Neural cell (in vitro differentiated cells): ENCODE results near the gene CCDC9. TPM values are rescaled to one million over a fixed set of nuclear protein-coding genes. Genes with fewer than 3 reads are reported as not detected.

Experiments used
- H2AFZ ChIP-seq: fragments of 200-600, 300-800 bp; sonication (generic), shearing (Covaris generic); 2 replicates; pipeline ENCODE4 v1.6.0; 2014; ENCODE audit warnings: low read depth, mild to moderate bottlenecking, antibody characterized with exemption, low read length, moderate library complexity
- H3F3A ChIP-seq: fragments of 200-600 bp; shearing (Covaris generic); 2 replicates; pipeline ENCODE4 v1.6.1; 2016; ENCODE audit warnings: mild to moderate bottlenecking, moderate library complexity, mixed read lengths, antibody characterized with exemption, low read length; ENCODE audit not compliant: insufficient read depth, poor library complexity, severe bottlenecking
- H3K27ac ChIP-seq: fragments of 200-600, 300-800 bp; sonication (generic), shearing (Covaris generic); 2 replicates; pipeline ENCODE4 v1.5.1; 2014; ENCODE audit warnings: mild to moderate bottlenecking, low read length, moderate library complexity
- H3K27me3 ChIP-seq: fragments of 300-800, 200-600 bp; sonication (generic), shearing (Covaris generic); 2 replicates; pipeline ENCODE4 v1.6.0; 2014; ENCODE audit warnings: mild to moderate bottlenecking, low read depth, low read length, moderate library complexity; ENCODE audit not compliant: insufficient read depth
- H3K36me3 ChIP-seq: fragments of 300-800, 200-600 bp; sonication (generic), shearing (Covaris generic); 2 replicates; pipeline ENCODE4 v1.5.1; 2014; ENCODE audit warnings: mild to moderate bottlenecking, antibody characterized with exemption, low read length, moderate library complexity; ENCODE audit not compliant: insufficient read depth
- H3K4me2 ChIP-seq: fragments of 300-800, 200-600 bp; sonication (generic), shearing (Covaris generic); 2 replicates; pipeline ENCODE4 v1.6.0; 2014; ENCODE audit warnings: mild to moderate bottlenecking, low read length
- H3K4me3 ChIP-seq: fragments of 300-800, 200-600 bp; sonication (generic), shearing (Covaris generic); 2 replicates; pipeline ENCODE4 v1.5.1; 2014; ENCODE audit warnings: mild to moderate bottlenecking, low read length, moderate library complexity
- H3K79me2 ChIP-seq: fragments of 200-600 bp; shearing (Covaris generic); replicated peaks from 2 replicates; pipeline ENCODE4 v1.6.0; 2014; ENCODE audit warnings: mild to moderate bottlenecking, low read length, moderate library complexity; ENCODE audit not compliant: insufficient read depth
- H3K9ac ChIP-seq: fragments of 300-800, 200-600 bp; sonication (generic), shearing (Covaris generic); 2 replicates; pipeline ENCODE4 v1.6.1; 2016; ENCODE audit warnings: mild to moderate bottlenecking, low read length, mixed read lengths
- H3K9me2 ChIP-seq: fragments of 200-600 bp; shearing (Covaris generic); 2 replicates; pipeline ENCODE4 v1.6.1; 2016; ENCODE audit warnings: mild to moderate bottlenecking, low read length, mixed read lengths; ENCODE audit not compliant: insufficient read depth
- H3K9me3 ChIP-seq: fragments of 200-600, 300-800 bp; sonication (generic), shearing (Covaris generic); 2 replicates; pipeline ENCODE4 v1.6.1; 2016; ENCODE audit warnings: mild to moderate bottlenecking, mixed run types, low read length, moderate library complexity, mixed read lengths
- H4K20me1 ChIP-seq: fragments of 200-600 bp; shearing (Covaris generic); 2 replicates; pipeline ENCODE4 v1.6.1; 2016; ENCODE audit warnings: mild to moderate bottlenecking, mixed run types; ENCODE audit not compliant: insufficient read depth
- EP300 ChIP-seq: fragments of 450-650 bp; conservative IDR thresholded peaks from 2 replicates; pipeline ENCODE4 v1.6.1; 2014; ENCODE audit warnings: antibody characterized with exemption, mild to moderate bottlenecking, moderate library complexity; ENCODE audit not compliant: poor library complexity, severe bottlenecking
- EZH2 ChIP-seq: fragments of 200-600, 300-800 bp; shearing (Covaris generic), sonication (generic); IDR thresholded peaks from 2 replicates; pipeline ENCODE4 v1.6.1; 2014; ENCODE audit warnings: antibody characterized with exemption, low read length, borderline replicate concordance, mild to moderate bottlenecking; ENCODE audit not compliant: insufficient read depth, poor library complexity, severe bottlenecking
- MXI1 ChIP-seq: fragments of 450-650 bp; conservative IDR thresholded peaks from 2 replicates; pipeline ENCODE4 v1.6.1; 2014; ENCODE audit warnings: antibody characterized with exemption, mild to moderate bottlenecking; ENCODE audit not compliant: poor library complexity, severe bottlenecking
- POLR2AphosphoS5 ChIP-seq: IDR thresholded peaks from 2 replicates; pipeline ENCODE4 v1.6.1; 2012
- RAD21 ChIP-seq: fragments of 450-650 bp; conservative IDR thresholded peaks from 2 replicates; pipeline ENCODE4 v1.6.1; 2014; ENCODE audit warnings: antibody characterized with exemption, mild to moderate bottlenecking, moderate library complexity
- SMC3 ChIP-seq: fragments of 450-650 bp; conservative IDR thresholded peaks from 2 replicates; pipeline ENCODE4 v1.6.1; 2014; ENCODE audit warnings: antibody characterized with exemption, mild to moderate bottlenecking, moderate library complexity; ENCODE audit not compliant: poor library complexity
- TAF1 ChIP-seq: IDR thresholded peaks from 2 replicates; pipeline ENCODE4 v1.6.1; 2012; ENCODE audit warnings: low read depth
- polyA plus RNA-seq: library from polyadenylated mRNA; depleted of rRNA; stranded (reverse); fragments of >200 nt; gene quantifications from 2 replicates; pipeline ENCODE4 v1.2.3, GENCODE V29; 2014
- TF ChIP-seq, protein P1 (sequence below): IDR thresholded peaks from 2 replicates; pipeline ENCODE4 v1.6.1; 2012; ENCODE audit warnings: borderline replicate concordance
- TF ChIP-seq, protein P2 (sequence below): fragments of 450-650 bp; IDR thresholded peaks from 2 replicates; pipeline ENCODE4 v1.5.1; 2014; ENCODE audit warnings: antibody characterized with exemption, mild to moderate bottlenecking, moderate library complexity; ENCODE audit not compliant: poor library complexity, severe bottlenecking

Gene CCDC9
- polyA plus RNA-seq, 1 donor from 2014 or later: 2.1 TPM

DNA sequence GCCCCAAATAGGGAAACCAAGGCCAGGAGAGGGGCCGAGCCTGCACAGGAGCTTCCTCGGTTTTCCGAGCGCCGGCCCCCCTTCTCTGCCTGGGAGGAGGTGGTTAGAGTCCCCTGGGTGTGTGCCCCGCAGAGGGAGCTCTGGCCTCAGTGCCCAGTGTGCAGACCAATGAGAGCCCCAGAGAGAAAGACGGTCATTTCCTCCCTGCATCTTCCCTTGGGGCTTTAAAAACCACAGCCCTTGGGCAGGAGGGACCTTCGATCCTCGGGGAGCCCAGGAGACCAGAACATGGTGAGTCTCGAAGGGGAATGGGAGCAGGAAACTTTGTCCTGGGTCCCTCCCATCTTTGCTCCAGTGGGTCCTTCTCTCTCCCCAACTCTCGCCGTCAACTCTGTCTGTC, 53.3 kb downstream of the CCDC9 start, which contains the start of gene C5AR1:
Gene C5AR1 (plus strand): TSS at position 254 of the 400 bp plus-strand sequence. CDS start 35 bp downstream, at position 289.
- Histone ChIP-seq H3K4me2 (no peak within 1 kb of the TSS), H3K36me3 (no peaks in the 10 kb centered on the region), H3F3A (no peaks in the 10 kb centered on the region), H3K27ac (no peak within 1 kb of the TSS), H3K9me3 (no peaks in the 10 kb centered on the region), H2AFZ (no peak within 1 kb of the TSS), H3K9ac (no peak within 1 kb of the TSS), H3K4me3 (no peak within 1 kb of the TSS), H3K79me2 (no peaks in the 10 kb centered on the region), H3K27me3 (no peaks in the 10 kb centered on the region), H4K20me1 (no peaks in the 10 kb centered on the region), H3K9me2 (no peaks in the 10 kb centered on the region)
- TF ChIP-seq SMC3: no peak
- TF ChIP-seq POLR2AphosphoS5: no peak
- TF ChIP-seq TAF1: no peak
- TF ChIP-seq RAD21: no peak
- TF ChIP-seq, protein P1, sequence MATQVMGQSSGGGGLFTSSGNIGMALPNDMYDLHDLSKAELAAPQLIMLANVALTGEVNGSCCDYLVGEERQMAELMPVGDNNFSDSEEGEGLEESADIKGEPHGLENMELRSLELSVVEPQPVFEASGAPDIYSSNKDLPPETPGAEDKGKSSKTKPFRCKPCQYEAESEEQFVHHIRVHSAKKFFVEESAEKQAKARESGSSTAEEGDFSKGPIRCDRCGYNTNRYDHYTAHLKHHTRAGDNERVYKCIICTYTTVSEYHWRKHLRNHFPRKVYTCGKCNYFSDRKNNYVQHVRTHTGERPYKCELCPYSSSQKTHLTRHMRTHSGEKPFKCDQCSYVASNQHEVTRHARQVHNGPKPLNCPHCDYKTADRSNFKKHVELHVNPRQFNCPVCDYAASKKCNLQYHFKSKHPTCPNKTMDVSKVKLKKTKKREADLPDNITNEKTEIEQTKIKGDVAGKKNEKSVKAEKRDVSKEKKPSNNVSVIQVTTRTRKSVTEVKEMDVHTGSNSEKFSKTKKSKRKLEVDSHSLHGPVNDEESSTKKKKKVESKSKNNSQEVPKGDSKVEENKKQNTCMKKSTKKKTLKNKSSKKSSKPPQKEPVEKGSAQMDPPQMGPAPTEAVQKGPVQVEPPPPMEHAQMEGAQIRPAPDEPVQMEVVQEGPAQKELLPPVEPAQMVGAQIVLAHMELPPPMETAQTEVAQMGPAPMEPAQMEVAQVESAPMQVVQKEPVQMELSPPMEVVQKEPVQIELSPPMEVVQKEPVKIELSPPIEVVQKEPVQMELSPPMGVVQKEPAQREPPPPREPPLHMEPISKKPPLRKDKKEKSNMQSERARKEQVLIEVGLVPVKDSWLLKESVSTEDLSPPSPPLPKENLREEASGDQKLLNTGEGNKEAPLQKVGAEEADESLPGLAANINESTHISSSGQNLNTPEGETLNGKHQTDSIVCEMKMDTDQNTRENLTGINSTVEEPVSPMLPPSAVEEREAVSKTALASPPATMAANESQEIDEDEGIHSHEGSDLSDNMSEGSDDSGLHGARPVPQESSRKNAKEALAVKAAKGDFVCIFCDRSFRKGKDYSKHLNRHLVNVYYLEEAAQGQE: no peak
- TF ChIP-seq EP300: no peak
- TF ChIP-seq, protein P2, sequence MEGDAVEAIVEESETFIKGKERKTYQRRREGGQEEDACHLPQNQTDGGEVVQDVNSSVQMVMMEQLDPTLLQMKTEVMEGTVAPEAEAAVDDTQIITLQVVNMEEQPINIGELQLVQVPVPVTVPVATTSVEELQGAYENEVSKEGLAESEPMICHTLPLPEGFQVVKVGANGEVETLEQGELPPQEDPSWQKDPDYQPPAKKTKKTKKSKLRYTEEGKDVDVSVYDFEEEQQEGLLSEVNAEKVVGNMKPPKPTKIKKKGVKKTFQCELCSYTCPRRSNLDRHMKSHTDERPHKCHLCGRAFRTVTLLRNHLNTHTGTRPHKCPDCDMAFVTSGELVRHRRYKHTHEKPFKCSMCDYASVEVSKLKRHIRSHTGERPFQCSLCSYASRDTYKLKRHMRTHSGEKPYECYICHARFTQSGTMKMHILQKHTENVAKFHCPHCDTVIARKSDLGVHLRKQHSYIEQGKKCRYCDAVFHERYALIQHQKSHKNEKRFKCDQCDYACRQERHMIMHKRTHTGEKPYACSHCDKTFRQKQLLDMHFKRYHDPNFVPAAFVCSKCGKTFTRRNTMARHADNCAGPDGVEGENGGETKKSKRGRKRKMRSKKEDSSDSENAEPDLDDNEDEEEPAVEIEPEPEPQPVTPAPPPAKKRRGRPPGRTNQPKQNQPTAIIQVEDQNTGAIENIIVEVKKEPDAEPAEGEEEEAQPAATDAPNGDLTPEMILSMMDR: no peak
- TF ChIP-seq EZH2: no peak
- no peak for TF ChIP-seq MXI1

DNA sequence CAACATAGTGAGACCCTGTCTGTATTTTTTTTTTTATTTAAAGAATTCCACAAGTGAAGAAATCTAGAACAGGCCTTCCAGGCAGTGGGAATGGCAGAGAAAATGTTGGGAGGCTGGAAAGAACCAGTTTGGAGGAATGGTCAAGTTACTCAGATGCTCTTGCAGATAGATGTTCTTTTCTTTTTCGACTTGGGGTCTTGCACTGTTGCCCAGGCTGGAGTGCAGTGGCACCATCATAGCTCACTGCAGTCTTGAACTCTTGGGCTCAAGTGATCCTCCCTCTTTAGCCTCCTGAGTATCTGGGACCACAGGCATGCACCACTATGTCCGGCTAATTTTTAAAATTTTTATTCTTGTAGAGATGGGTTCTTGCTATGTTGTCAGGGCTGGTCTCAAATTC, 54.0 kb downstream of the CCDC9 start:
- H2AFZ ChIP-seq: no peak overlapping the region
- H3K27me3 ChIP-seq: no peaks in the 10 kb centered on the region
- H3K9ac ChIP-seq: no peak overlapping the region
- H3F3A ChIP-seq: no peaks in the 10 kb centered on the region
- no peak for TF ChIP-seq EP300
- no peak for TF ChIP-seq MXI1
- TF ChIP-seq, protein P1: no peak
- TF ChIP-seq, protein P2: no peak
- no peak for TF ChIP-seq EZH2
- TF ChIP-seq POLR2AphosphoS5: no peak
- no peak for TF ChIP-seq RAD21
- no peak for TF ChIP-seq TAF1
- TF ChIP-seq SMC3: no peak
- H4K20me1 ChIP-seq: no peaks in the 10 kb centered on the region
- H3K79me2 ChIP-seq: no peaks in the 10 kb centered on the region
- H3K9me3 ChIP-seq: no peaks in the 10 kb centered on the region
- no peaks in the 10 kb centered on the region for H3K36me3 ChIP-seq
- H3K4me3 ChIP-seq: no peak overlapping the region
- no peak overlapping the region for H3K4me2 ChIP-seq
- no peak overlapping the region for H3K27ac ChIP-seq
- H3K9me2 ChIP-seq: no peaks in the 10 kb centered on the region
